HG03565 (cell line): ENCODE measurements around the gene SHCBP1.
"Not testable (repeated sequence)": the region's sequence is repeated elsewhere in the genome, so short reads cannot be mapped to it uniquely, and the experiment has no call there.

Experiments used
- ATAC-seq: cut with Tn5 transposase; IDR thresholded peaks from one replicate; pipeline ENCODE4 v1.9.1; 2021; ENCODE audit warnings: mild to moderate bottlenecking, moderate library complexity; ENCODE audit not compliant: unreplicated experiment

SHCBP1 gene

GRCh38 chr16:46621006-46621933 is at the start of gene SHCBP1:
Gene SHCBP1, minus strand, starts transcription at chr16:46621379. Its CDS starts 20 bp downstream, at chr16:46621359.
- ATAC-seq: peak; percentile 77

- no peak for ATAC-seq
Observed at GRCh38 chr16:46662123-46662522, 40.9 kb upstream of the SHCBP1 start.

GRCh38 chr16:46658925-46659324 is 37.7 kb upstream of the SHCBP1 start:
- peak; percentile 91 for ATAC-seq

- ATAC-seq: no peak
Observed at GRCh38 chr16:46651305-46651704, 30.1 kb upstream of the SHCBP1 start.

GRCh38 chr16:46650254-46650623 is 29.1 kb upstream of the SHCBP1 start:
- no peak for ATAC-seq

GRCh38 chr16:46649588-46650253 is 28.5 kb upstream of the SHCBP1 start:
- no peak for ATAC-seq

GRCh38 chr16:46648656-46649055 is 27.5 kb upstream of the SHCBP1 start:
- no peak for ATAC-seq

- ATAC-seq: no peak
Observed at GRCh38 chr16:46638947-46639925, 18.1 kb upstream of the SHCBP1 start.

GRCh38 chr16:46632778-46633733 is 11.9 kb upstream of the SHCBP1 start:
- no peak for ATAC-seq

- no peak for ATAC-seq
Observed at GRCh38 chr16:46629331-46630219, 8.4 kb upstream of the SHCBP1 start.

- ATAC-seq: no peak
Observed at GRCh38 chr16:46627746-46628145, 6.6 kb upstream of the SHCBP1 start.

- ATAC-seq: not testable (repeated sequence)
Observed at GRCh38 chr16:46626681-46627080, 5.5 kb upstream of the SHCBP1 start.

GRCh38 chr16:46624862-46625261 is 3.7 kb upstream of the SHCBP1 start:
- not testable (repeated sequence) for ATAC-seq

- not testable (repeated sequence) for ATAC-seq
Observed at GRCh38 chr16:46623707-46624106, 2.5 kb upstream of the SHCBP1 start.

- not testable (repeated sequence) for ATAC-seq
Observed at GRCh38 chr16:46623246-46623645, 2.1 kb upstream of the SHCBP1 start.

- no peak for ATAC-seq
Observed at GRCh38 chr16:46621934-46622676, 926 bp upstream of the SHCBP1 start.

- no peak for ATAC-seq
Observed at GRCh38 chr16:46620266-46621005, 743 bp downstream of the SHCBP1 start.
